Left lung (tissue), 10 donors: ENCODE measurements around the gene RPL4. TPM values are rescaled to one million over a fixed set of nuclear protein-coding genes. Genes with fewer than 3 reads are reported as not detected.
"Not testable (repeated sequence)": the region's sequence is repeated elsewhere in the genome, so short reads cannot be mapped to it uniquely, and the experiment has no call there.

Experiments used
- ATAC-seq: fragments of 200-7000 bp; cut with Tn5 transposase; one replicate; pipeline ENCODE4 v1.9.1; 2020; ENCODE audit warnings: moderate library complexity
- DNase-seq, 4 donors: peaks; one replicate each; pipeline ENCODE4 v3.0.0-alpha.2; 2013 to 2020
- H3K27ac ChIP-seq, 2 donors: fragments of 200-600 bp; sonication (generic) in 1 of 2; one replicate each; pipeline versions ENCODE4 v1.5.0 to v1.8.0; 2020 to 2021
- H3K27me3 ChIP-seq, 2 donors: fragments of 200-600 bp; sonication (generic) in 1 of 2; one replicate each; pipeline versions ENCODE4 v1.5.0 to v1.8.0; 2020 to 2021
- H3K36me3 ChIP-seq, 2 donors: fragments of 200-600 bp; sonication (generic) in 1 of 2; one replicate each; pipeline versions ENCODE4 v1.5.0 to v1.8.0; 2020 to 2021
- H3K4me1 ChIP-seq, 2 donors: fragments of 200-600 bp; one replicate each; pipeline ENCODE4 v1.8.0; 2021
- H3K4me3 ChIP-seq, 2 donors: fragments of 200-600 bp; sonication (generic) in 1 of 2; one replicate each; pipeline versions ENCODE4 v1.5.0 to v1.8.0; 2020 to 2021; ENCODE audit warnings: mild to moderate bottlenecking in 1 of 2
- H3K9me3 ChIP-seq, 2 donors: fragments of 200-600 bp; sonication (generic) in 1 of 2; one replicate each; pipeline versions ENCODE4 v1.5.0 to v1.8.0; 2020 to 2021
- CTCF ChIP-seq, 2 donors: fragments of 200-600 bp; sonication (generic) in 1 of 2; IDR thresholded peaks; one replicate each; pipeline versions ENCODE4 v1.5.0 to v1.8.0; 2021; ENCODE audit warnings: antibody characterized with exemption in 2 of 2
- intact Hi-C, 2 donors: fragments of 100-400 bp; cut with DNase I; formaldehyde crosslinking; loops; one replicate each; pipeline versions ENCODE4 v1.11.2 to v1.14.2; 2022
- polyA plus RNA-seq, 6 donors: library from polyadenylated mRNA; unstranded; fragments of 120-200 nt; gene quantifications; one replicate each; pipeline ENCODE4 v1.2.1, GENCODE V29; 2013; ENCODE audit not compliant: insufficient read length in 6 of 6
- total RNA-seq, 2 donors: library from RNA; stranded (reverse); fragmentation: NEBNext Ultra II Directional; extraction: Animal tissue kit (Norgen Biotek cat#: 25700); gene quantifications; one replicate each; pipeline ENCODE4 v1.2.1, GENCODE V29; 2021
- donor health status: DM: no; HTN: yes; CAD: no.
- donor health status: DM: no; HTN: no; CAD: no.

RPL4 gene
- total and polyA plus RNA-seq, 8 donors, result 1,719 to 4,606 (median 4,150) TPM

DNA sequence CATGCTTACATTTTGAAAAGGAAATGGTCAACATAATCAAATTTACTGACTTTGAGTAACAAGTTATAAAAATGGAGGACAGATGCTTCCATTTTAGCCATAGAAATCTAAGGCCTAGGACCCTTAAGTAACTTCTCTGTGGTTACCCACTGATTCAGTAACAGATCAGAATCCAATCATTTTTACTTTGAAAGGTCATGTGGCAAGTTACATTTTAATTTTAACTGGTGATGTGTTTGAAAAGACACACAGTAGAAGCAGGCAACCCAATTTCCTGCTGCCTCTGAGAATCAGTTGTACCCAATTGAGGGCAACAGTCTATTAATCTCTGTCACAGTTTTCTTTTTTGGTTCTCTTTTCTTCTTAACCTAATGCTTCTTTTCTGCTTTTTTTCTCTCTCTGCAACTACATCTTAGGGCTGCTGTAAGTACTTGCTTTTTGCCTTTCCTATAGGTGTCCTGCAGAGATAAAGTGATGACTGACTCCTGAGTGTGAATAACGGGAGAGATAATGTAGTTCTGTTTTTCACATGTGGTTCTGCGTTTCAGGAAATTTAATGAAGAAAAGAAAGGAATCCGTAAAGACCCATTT, 3.7 kb upstream of the RPL4 start:
- TF ChIP-seq CTCF (IDR thresholded peaks at IDR 0.05), result no peak
- H3K9me3 ChIP-seq, result no peaks in the 10 kb centered on the region
- ATAC-seq (no peak), DNase-seq (no peak)
- no peak overlapping the region for H3K27ac ChIP-seq
- no peaks in the 10 kb centered on the region for H3K27me3 ChIP-seq
- H3K36me3 ChIP-seq, result peaks cover 0 to 6% of the 10 kb centered on the region in 2 donors
- no peak overlapping the region for H3K4me3 ChIP-seq
- peaks cover under 1 to 19% of the 10 kb centered on the region in 2 donors for H3K4me1 ChIP-seq
- intact Hi-C loops, result no loop called here

DNA sequence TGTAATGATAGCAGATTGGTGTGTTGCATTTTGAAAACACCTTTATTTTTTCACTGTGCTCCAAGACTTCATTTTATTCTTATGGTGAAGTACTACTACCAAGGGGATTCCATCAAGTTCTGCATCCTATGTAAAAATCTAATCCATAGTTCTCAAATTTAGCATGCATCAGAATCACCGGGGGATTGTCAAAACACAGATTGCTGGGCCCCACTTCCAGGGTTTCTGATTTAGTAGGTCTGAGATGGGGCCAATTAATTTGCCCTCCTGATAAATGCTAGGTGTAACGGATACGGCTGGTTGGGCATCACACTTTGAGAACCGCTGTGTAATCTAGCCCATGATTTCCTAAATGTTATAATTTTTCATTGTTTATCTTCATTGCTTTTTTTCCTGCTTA, 1.2 kb upstream of the RPL4 start:
- no peak for TF ChIP-seq CTCF (IDR thresholded peaks at IDR 0.05)
- DNase-seq, result no peak
- peaks cover 9 to 30% of the 10 kb centered on the region in 2 donors for H3K36me3 ChIP-seq
- H3K27ac ChIP-seq, result peak overlapping the region in 1 of 2 donors; percentile 95
- ATAC-seq, result no peak
- peaks cover 13 to 44% of the 10 kb centered on the region in 2 donors for H3K4me1 ChIP-seq
- H3K9me3 ChIP-seq, result no peaks in the 10 kb centered on the region
- intact Hi-C loops, result no loop called here
- H3K4me3 ChIP-seq, result peak overlapping the region; percentile 70 to 94
- H3K27me3 ChIP-seq, result no peaks in the 10 kb centered on the region

GRCh38 chr15:66505430-66505811, 766 bp upstream of the RPL4 start:
- Histone ChIP-seq H3K27ac (peak overlapping the region; percentile 93 to 95), H3K9me3 (no peaks in the 10 kb centered on the region), H3K4me3 (peak overlapping the region; percentile 70 to 94), H3K4me1 (peaks cover 13 to 44% of the 10 kb centered on the region in 2 donors), H3K36me3 (peaks cover 9 to 31% of the 10 kb centered on the region in 2 donors), H3K27me3 (no peaks in the 10 kb centered on the region)
- no peak for TF ChIP-seq CTCF (IDR thresholded peaks at IDR 0.05)
- DNase-seq (no peak), ATAC-seq (no peak)
- intact Hi-C loops, result no loop called here

- DNase-seq (no peak), ATAC-seq (no peak)
- peak overlapping the region; percentile 70 to 94 for H3K4me3 ChIP-seq
- no peaks in the 10 kb centered on the region for H3K27me3 ChIP-seq
- no peaks in the 10 kb centered on the region for H3K9me3 ChIP-seq
- intact Hi-C loops, result no loop called here
- TF ChIP-seq CTCF (IDR thresholded peaks at IDR 0.05), result no peak
- peaks cover 9 to 43% of the 10 kb centered on the region in 2 donors for H3K36me3 ChIP-seq
- H3K27ac ChIP-seq, result peak overlapping the region; percentile 93 to 95
- H3K4me1 ChIP-seq, result peaks cover 13 to 52% of the 10 kb centered on the region in 2 donors
Observed at GRCh38 chr15:66503780-66504562, 684 bp downstream of the RPL4 start.

DNA sequence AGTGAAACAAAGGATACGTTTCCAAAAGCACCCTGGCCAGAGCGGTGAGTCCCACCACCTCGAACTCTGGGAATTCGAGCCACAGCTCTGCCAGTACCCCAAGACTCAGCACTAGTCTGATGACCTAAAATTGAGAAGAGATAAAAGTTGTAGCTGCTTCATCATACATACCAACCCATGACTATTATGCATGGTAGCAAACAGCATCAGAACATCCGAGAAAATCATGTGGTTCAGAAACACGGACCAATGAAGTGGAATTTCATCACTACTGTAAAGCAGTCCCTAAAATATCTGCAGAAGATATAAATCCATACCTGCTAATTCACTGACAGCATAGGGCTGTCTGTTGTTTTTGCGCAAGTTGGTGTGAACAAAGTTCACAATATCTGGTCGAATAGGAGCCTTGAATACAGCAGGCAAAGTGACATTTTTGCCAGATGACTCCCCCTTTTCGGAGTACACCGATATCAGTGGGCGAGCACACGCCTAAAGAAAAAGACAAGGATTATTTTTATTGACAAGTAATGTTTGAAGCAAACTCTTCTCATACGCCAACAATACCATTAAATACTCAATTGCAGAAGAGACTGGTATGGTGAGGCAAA, 1.5 kb downstream of the RPL4 start:
- ATAC-seq, H3K27me3 ChIP-seq, DNase-seq, H3K9me3 ChIP-seq, intact Hi-C loops, H3K27ac ChIP-seq: not testable (repeated sequence)
- peak overlapping the region; percentile 70 to 94 for H3K4me3 ChIP-seq
- peaks cover 9 to 51% of the 10 kb centered on the region in 2 donors for H3K36me3 ChIP-seq
- peaks cover 13 to 55% of the 10 kb centered on the region in 2 donors for H3K4me1 ChIP-seq
